D721Med (cell line): ENCODE measurements around the gene AGRP.

Experiments used
- DNase-seq: peaks from one replicate; pipeline ENCODE4 v3.0.0; 2011; ENCODE audit warnings: low spot score; ENCODE audit not compliant: insufficient read length
- FAIRE-seq: peaks from 2 replicates; lab custom pipeline; 2011; peaks lifted over from hg19 to GRCh38; lab: Jason Lieb, UNC
- TF ChIP-seq, protein P1 (sequence below): IDR thresholded peaks from 2 replicates; pipeline ENCODE4 v1.5.1; 2012; ENCODE audit warnings: mild to moderate bottlenecking, control low read depth; ENCODE audit not compliant: insufficient read depth; ENCODE audit errors: missing control alignments

The AGRP gene

GRCh38 chr16:67481561-67482232 is 1.6 kb downstream of the AGRP start:
- DNase-seq (no peak), FAIRE-seq (no peak)
- TF ChIP-seq, protein P1, sequence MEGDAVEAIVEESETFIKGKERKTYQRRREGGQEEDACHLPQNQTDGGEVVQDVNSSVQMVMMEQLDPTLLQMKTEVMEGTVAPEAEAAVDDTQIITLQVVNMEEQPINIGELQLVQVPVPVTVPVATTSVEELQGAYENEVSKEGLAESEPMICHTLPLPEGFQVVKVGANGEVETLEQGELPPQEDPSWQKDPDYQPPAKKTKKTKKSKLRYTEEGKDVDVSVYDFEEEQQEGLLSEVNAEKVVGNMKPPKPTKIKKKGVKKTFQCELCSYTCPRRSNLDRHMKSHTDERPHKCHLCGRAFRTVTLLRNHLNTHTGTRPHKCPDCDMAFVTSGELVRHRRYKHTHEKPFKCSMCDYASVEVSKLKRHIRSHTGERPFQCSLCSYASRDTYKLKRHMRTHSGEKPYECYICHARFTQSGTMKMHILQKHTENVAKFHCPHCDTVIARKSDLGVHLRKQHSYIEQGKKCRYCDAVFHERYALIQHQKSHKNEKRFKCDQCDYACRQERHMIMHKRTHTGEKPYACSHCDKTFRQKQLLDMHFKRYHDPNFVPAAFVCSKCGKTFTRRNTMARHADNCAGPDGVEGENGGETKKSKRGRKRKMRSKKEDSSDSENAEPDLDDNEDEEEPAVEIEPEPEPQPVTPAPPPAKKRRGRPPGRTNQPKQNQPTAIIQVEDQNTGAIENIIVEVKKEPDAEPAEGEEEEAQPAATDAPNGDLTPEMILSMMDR = no peak

DNA sequence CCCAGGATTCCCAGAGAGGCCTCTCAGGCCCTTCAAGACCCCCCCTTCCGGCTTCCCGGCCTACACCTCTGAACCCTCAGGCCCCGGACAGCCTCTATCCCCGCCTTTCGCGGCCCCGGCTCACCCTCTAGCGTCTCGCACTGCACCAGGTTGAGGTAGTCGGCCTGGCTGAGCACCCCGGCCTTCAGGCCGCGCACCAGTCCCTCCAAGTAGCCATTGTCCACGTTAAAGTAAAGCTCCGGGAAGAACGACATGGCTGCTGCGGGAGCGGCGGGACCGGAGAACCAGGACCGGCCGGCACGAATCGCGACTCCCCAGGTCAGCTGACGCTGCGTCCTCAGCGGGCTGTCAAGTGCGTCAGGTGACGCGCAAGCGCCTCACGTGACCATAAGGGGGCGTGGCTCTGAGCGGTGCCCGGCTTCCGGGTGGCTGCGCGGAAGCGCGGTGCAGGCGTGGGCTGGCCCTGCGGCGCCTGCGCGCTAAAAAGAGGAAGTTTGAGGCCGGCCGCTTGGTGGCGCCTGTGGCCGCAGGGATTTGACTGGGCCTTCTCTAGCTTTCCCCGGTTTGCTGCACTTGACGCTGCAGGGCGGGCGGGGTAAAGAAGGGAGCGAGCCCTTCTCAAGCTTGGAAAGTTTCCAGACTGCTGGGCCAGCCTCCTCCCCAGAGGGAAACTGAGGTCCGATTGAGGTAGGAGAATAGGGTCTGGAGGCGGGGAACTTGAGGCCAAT is 2.4 kb downstream of the AGRP start, which contains the start of gene ATP6V0D1:
TSS of gene ATP6V0D1 (minus strand) at position 325 of the 728 bp plus-strand sequence. CDS start at position 254, 71 bp downstream.
- no peak for FAIRE-seq
- peak; percentile 66 for DNase-seq
- TF ChIP-seq, protein P1 = peak; percentile 79

- DNase-seq (no peak), FAIRE-seq (no peak)
- TF ChIP-seq, protein P1 = no peak
Observed at GRCh38 chr16:67477960-67478554, 5.3 kb downstream of the AGRP start.

DNA sequence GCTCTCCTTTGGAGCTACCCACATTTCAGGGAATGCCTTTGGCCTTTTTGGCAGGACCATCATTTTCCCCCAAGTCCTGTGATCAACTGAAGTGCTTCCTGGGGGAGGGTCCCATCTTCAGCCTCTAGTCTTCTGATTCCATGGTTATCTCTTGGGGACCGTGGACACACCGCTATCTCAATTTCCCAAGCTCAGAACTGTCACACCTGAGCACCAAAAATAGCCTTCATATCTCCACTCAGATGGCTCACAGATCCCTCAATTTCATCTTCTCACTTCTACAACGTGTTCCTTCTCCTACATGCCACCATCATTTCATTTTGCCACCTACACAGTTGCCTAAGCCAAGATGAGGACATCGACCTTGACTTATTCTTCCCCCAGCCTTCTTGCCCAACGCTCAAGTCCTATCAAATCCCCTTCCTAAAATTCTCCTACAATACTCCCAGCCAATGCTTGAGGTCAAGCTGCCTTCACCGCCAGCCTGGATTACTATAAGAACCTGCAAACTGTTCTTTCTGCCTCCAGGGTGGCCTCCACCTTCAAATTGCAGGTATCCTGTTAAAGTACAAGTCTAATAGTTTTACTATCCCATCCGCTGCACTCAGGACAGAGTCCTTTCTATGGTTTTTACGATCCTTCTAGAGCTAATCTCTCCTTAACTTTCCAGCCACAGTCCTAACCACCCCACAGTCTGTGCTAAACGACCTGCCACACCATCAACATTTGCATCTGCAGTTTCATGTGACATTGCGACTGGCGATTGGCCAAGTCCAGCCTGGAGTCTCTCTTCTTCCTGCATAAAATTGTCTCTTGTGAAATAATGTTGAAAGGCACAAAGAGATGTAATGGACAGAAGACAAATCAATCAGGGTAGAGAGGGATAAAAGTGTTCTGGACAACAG is 8.5 kb downstream of the AGRP start:
- FAIRE-seq (no peak), DNase-seq (no peak)
- TF ChIP-seq, protein P1 = no peak

DNA sequence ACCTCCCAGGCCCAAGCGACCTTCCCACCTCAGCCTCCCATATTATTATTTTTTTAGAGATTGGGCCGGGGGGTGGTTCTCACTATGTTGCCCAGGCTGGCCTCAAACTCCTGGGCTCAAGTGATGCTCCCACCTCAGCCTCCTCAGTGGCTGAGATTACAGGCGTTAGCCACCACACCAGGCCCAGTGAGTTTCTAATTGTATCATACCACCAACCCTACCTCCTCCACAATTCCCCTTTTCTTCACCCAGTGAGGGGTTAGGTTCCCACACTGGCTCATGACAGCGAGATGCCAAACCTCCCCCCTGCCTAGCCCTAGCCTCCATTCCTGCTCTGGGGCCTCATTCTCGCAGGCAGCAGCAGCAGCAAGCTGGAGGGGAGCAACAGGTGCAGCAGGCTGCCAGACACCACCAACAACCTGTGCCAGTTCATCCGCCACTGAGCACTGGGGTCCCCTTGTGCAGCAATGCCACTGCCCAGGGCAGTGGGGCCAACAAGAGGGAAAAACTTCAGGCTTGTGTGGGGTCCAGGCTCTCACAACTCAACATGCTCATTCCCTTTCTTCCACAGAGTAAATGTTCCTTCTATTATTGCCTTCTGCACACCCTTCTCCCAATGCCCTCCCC is 11.5 kb downstream of the AGRP start:
- no peak for DNase-seq
- TF ChIP-seq, protein P1 = no peak
- no peak for FAIRE-seq

GRCh38 chr16:67470359-67470758 is 13.0 kb downstream of the AGRP start:
- TF ChIP-seq, protein P1 = no peak
- FAIRE-seq (no peak), DNase-seq (no peak)
